Liver (tissue), 3 donors: ENCODE data around the gene LGALS7.

ENCODE experiments used
- RAD21 ChIP-seq, 2 donors: IDR thresholded peaks; 2 replicates each; pipeline ENCODE4 v1.6.1; 2016; ENCODE audit warnings: antibody characterized with exemption in 2 of 2, mild to moderate bottlenecking in 2 of 2
- TF ChIP-seq, protein P1 (sequence below): fragments of 150-350 bp; IDR thresholded peaks from 2 replicates; pipeline ENCODE4 v1.5.1; 2017; ENCODE audit warnings: improper control_type of control experiment, low read depth, low read length; ENCODE audit not compliant: missing input control
- TF ChIP-seq, protein P2 (sequence below): IDR thresholded peaks from 2 replicates; pipeline ENCODE4 v1.6.1; 2016; ENCODE audit warnings: antibody characterized with exemption, mild to moderate bottlenecking
- TF ChIP-seq, protein P3 (sequence below): IDR thresholded peaks from 2 replicates; pipeline ENCODE4 v1.6.1; 2016; ENCODE audit warnings: antibody characterized with exemption
- TF ChIP-seq, protein P4 (sequence below): IDR thresholded peaks from 2 replicates; pipeline ENCODE4 v1.6.1; 2016; ENCODE audit warnings: antibody characterized with exemption
- donor health status: healthy.
- donor health status: healthy.

DNA sequence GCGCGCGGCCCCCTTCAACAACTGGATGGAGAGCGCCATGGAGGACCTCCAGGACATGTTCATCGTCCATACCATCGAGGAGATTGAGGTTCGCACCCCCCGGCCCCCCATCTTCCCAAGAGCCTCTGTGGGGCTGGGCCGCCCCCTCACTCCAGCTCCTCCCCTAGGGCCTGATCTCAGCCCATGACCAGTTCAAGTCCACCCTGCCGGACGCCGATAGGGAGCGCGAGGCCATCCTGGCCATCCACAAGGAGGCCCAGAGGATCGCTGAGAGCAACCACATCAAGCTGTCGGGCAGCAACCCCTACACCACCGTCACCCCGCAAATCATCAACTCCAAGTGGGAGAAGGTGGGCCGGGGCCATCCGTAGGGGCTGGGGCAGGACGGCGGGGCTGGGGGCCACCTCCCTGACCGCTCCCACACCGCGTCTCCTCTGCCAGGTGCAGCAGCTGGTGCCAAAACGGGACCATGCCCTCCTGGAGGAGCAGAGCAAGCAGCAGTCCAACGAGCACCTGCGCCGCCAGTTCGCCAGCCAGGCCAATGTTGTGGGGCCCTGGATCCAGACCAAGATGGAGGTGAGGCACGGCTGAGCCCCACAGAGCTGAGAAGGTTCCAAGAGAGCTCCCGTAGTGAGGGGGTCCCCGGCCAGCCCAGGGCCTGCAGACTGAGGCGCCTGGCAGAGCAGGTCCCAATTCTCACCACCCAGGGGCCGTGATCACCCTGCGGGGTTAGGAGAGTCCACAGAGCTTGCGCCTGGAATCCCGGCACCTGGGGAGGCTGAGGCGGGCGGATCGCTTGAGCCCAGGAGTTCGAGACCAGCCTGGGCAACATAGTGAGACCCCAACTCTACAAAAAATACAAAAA is 49.1 kb downstream of the LGALS7 start:
- TF ChIP-seq, protein P1, sequence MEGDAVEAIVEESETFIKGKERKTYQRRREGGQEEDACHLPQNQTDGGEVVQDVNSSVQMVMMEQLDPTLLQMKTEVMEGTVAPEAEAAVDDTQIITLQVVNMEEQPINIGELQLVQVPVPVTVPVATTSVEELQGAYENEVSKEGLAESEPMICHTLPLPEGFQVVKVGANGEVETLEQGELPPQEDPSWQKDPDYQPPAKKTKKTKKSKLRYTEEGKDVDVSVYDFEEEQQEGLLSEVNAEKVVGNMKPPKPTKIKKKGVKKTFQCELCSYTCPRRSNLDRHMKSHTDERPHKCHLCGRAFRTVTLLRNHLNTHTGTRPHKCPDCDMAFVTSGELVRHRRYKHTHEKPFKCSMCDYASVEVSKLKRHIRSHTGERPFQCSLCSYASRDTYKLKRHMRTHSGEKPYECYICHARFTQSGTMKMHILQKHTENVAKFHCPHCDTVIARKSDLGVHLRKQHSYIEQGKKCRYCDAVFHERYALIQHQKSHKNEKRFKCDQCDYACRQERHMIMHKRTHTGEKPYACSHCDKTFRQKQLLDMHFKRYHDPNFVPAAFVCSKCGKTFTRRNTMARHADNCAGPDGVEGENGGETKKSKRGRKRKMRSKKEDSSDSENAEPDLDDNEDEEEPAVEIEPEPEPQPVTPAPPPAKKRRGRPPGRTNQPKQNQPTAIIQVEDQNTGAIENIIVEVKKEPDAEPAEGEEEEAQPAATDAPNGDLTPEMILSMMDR = no peak
- TF ChIP-seq, protein P2, sequence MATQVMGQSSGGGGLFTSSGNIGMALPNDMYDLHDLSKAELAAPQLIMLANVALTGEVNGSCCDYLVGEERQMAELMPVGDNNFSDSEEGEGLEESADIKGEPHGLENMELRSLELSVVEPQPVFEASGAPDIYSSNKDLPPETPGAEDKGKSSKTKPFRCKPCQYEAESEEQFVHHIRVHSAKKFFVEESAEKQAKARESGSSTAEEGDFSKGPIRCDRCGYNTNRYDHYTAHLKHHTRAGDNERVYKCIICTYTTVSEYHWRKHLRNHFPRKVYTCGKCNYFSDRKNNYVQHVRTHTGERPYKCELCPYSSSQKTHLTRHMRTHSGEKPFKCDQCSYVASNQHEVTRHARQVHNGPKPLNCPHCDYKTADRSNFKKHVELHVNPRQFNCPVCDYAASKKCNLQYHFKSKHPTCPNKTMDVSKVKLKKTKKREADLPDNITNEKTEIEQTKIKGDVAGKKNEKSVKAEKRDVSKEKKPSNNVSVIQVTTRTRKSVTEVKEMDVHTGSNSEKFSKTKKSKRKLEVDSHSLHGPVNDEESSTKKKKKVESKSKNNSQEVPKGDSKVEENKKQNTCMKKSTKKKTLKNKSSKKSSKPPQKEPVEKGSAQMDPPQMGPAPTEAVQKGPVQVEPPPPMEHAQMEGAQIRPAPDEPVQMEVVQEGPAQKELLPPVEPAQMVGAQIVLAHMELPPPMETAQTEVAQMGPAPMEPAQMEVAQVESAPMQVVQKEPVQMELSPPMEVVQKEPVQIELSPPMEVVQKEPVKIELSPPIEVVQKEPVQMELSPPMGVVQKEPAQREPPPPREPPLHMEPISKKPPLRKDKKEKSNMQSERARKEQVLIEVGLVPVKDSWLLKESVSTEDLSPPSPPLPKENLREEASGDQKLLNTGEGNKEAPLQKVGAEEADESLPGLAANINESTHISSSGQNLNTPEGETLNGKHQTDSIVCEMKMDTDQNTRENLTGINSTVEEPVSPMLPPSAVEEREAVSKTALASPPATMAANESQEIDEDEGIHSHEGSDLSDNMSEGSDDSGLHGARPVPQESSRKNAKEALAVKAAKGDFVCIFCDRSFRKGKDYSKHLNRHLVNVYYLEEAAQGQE = no peak
- TF ChIP-seq, protein P3, sequence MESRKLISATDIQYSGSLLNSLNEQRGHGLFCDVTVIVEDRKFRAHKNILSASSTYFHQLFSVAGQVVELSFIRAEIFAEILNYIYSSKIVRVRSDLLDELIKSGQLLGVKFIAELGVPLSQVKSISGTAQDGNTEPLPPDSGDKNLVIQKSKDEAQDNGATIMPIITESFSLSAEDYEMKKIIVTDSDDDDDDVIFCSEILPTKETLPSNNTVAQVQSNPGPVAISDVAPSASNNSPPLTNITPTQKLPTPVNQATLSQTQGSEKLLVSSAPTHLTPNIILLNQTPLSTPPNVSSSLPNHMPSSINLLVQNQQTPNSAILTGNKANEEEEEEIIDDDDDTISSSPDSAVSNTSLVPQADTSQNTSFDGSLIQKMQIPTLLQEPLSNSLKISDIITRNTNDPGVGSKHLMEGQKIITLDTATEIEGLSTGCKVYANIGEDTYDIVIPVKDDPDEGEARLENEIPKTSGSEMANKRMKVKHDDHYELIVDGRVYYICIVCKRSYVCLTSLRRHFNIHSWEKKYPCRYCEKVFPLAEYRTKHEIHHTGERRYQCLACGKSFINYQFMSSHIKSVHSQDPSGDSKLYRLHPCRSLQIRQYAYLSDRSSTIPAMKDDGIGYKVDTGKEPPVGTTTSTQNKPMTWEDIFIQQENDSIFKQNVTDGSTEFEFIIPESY = no peak
- TF ChIP-seq, protein P4, sequence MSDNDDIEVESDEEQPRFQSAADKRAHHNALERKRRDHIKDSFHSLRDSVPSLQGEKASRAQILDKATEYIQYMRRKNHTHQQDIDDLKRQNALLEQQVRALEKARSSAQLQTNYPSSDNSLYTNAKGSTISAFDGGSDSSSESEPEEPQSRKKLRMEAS = no peak
- no peak for TF ChIP-seq RAD21 (IDR thresholded peaks at IDR 0.05)
